KMS-11 (cell line): ENCODE measurements around the gene GSTM2.

ENCODE experiments used
- H2AFZ ChIP-seq: fragments of 200-600 bp; sonication (generic); 2 replicates; pipeline ENCODE4 v1.6.1; 2016; ENCODE audit warnings: antibody characterized with exemption, mixed run types, low read depth
- H3K27ac ChIP-seq: fragments of 200-600 bp; sonication (generic); 2 replicates; pipeline ENCODE4 v1.6.1; 2016; ENCODE audit warnings: mild to moderate bottlenecking, mixed run types
- H3K27me3 ChIP-seq: fragments of 200-600 bp; sonication (generic); 2 replicates; pipeline ENCODE4 v1.6.1; 2017; ENCODE audit warnings: mild to moderate bottlenecking, low read depth, mixed run types, moderate library complexity; ENCODE audit not compliant: insufficient read depth
- H3K36me3 ChIP-seq: fragments of 200-600 bp; sonication (generic); 2 replicates; pipeline ENCODE4 v1.6.1; 2017; ENCODE audit warnings: mild to moderate bottlenecking, mixed run types; ENCODE audit not compliant: insufficient read depth
- H3K4me1 ChIP-seq: fragments of 200-600 bp; sonication (generic); 2 replicates; pipeline ENCODE4 v1.6.1; 2016; ENCODE audit warnings: mild to moderate bottlenecking, low read depth, mixed run types; ENCODE audit not compliant: poor library complexity, severe bottlenecking
- H3K4me2 ChIP-seq: fragments of 200-600 bp; sonication (generic); 2 replicates; pipeline ENCODE4 v1.7.0; 2016; ENCODE audit warnings: mild to moderate bottlenecking, mixed run types
- H3K4me3 ChIP-seq: fragments of 200-600 bp; sonication (generic); IDR thresholded peaks from 2 replicates; pipeline ENCODE4 v1.6.1; 2017; ENCODE audit warnings: low read depth, low read length, mixed read lengths; ENCODE audit not compliant: insufficient read depth
- H3K79me2 ChIP-seq: fragments of 200-600 bp; sonication (generic); 2 replicates; pipeline ENCODE4 v1.6.1; 2016; ENCODE audit warnings: low read depth, mixed run types; ENCODE audit not compliant: insufficient read depth
- H3K9ac ChIP-seq: fragments of 200-600 bp; sonication (generic); 2 replicates; pipeline ENCODE4 v1.6.1; 2016; ENCODE audit warnings: mild to moderate bottlenecking, mixed run types
- H4K20me1 ChIP-seq: fragments of 200-600 bp; sonication (generic); 2 replicates; pipeline ENCODE4 v1.6.1; 2016; ENCODE audit warnings: mild to moderate bottlenecking, mixed run types; ENCODE audit not compliant: insufficient read depth
- TF ChIP-seq, protein P1 (sequence below): fragments of 200-600 bp; sonication (generic); conservative IDR thresholded peaks from 2 replicates; pipeline ENCODE4 v1.6.1; 2017; ENCODE audit warnings: low read depth, mild to moderate bottlenecking, antibody characterized with exemption, low read length, moderate library complexity, mixed read lengths

Gene GSTM2

DNA sequence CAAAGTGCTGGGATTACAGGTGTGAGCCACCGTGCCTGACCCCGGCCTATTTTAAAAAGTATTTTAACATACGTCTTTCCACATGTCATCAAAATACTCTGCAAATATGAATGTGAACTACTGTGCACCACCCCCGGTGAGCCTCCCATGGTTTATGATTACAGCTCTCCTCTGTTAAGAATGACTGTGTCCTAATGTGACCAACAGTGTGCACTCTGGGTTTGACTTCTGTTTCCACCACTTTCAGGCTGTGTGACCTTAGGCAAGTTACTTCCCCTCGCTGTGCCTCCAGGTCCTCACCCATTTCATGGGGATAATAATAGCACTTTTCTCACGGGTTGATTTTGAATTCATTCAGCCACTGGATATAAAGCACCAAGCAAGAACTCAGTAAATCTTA lies 33.6 kb upstream of the GSTM2 start:
- no peak overlapping the region for H3K4me3 ChIP-seq
- no peak overlapping the region for H2AFZ ChIP-seq
- H3K9ac ChIP-seq: no peak overlapping the region
- no peaks in the 10 kb centered on the region for H4K20me1 ChIP-seq
- H3K4me1 ChIP-seq: peaks cover 24% of the 10 kb centered on the region
- no peaks in the 10 kb centered on the region for H3K79me2 ChIP-seq
- TF ChIP-seq, protein P1, sequence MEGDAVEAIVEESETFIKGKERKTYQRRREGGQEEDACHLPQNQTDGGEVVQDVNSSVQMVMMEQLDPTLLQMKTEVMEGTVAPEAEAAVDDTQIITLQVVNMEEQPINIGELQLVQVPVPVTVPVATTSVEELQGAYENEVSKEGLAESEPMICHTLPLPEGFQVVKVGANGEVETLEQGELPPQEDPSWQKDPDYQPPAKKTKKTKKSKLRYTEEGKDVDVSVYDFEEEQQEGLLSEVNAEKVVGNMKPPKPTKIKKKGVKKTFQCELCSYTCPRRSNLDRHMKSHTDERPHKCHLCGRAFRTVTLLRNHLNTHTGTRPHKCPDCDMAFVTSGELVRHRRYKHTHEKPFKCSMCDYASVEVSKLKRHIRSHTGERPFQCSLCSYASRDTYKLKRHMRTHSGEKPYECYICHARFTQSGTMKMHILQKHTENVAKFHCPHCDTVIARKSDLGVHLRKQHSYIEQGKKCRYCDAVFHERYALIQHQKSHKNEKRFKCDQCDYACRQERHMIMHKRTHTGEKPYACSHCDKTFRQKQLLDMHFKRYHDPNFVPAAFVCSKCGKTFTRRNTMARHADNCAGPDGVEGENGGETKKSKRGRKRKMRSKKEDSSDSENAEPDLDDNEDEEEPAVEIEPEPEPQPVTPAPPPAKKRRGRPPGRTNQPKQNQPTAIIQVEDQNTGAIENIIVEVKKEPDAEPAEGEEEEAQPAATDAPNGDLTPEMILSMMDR: no peak
- no peaks in the 10 kb centered on the region for H3K27me3 ChIP-seq
- no peak overlapping the region for H3K27ac ChIP-seq
- peaks cover 12% of the 10 kb centered on the region; the same call in 1 of the 2 replicates for H3K36me3 ChIP-seq
- H3K4me2 ChIP-seq: no peak overlapping the region; the same call in 1 of the 2 replicates

GRCh38 chr1:109634771-109635750 lies 32.8 kb upstream of the GSTM2 start:
- Histone ChIP-seq H2AFZ (no peak overlapping the region), H3K4me1 (peaks cover 27% of the 10 kb centered on the region), H3K9ac (no peak overlapping the region), H3K4me2 (peak overlapping the region; percentile 19), H3K4me3 (no peak overlapping the region), H3K36me3 (peaks cover 8% of the 10 kb centered on the region; the same call in 1 of the 2 replicates), H4K20me1 (no peaks in the 10 kb centered on the region), H3K79me2 (no peaks in the 10 kb centered on the region), H3K27ac (no peak overlapping the region), H3K27me3 (no peaks in the 10 kb centered on the region)
- TF ChIP-seq, protein P1: no peak

GRCh38 chr1:109635862-109636200 lies 32.0 kb upstream of the GSTM2 start:
- Histone ChIP-seq H3K4me3 (no peak overlapping the region), H3K27me3 (no peaks in the 10 kb centered on the region), H3K27ac (no peak overlapping the region), H2AFZ (no peak overlapping the region), H3K36me3 (peaks cover 7% of the 10 kb centered on the region; the same call in 1 of the 2 replicates), H3K9ac (no peak overlapping the region), H3K4me1 (peaks cover 28% of the 10 kb centered on the region), H3K4me2 (peak overlapping the region; percentile 19; the same call in 1 of the 2 replicates), H4K20me1 (no peaks in the 10 kb centered on the region), H3K79me2 (no peaks in the 10 kb centered on the region)
- TF ChIP-seq, protein P1: no peak

- TF ChIP-seq, protein P1: no peak
- H3K9ac ChIP-seq: no peak overlapping the region
- H3K36me3 ChIP-seq: peaks cover 2% of the 10 kb centered on the region; the same call in 1 of the 2 replicates
- no peak overlapping the region for H3K4me2 ChIP-seq
- H3K79me2 ChIP-seq: no peaks in the 10 kb centered on the region
- no peak overlapping the region for H3K27ac ChIP-seq
- H3K4me3 ChIP-seq: no peak overlapping the region
- peaks cover 28% of the 10 kb centered on the region for H3K4me1 ChIP-seq
- H3K27me3 ChIP-seq: no peaks in the 10 kb centered on the region
- no peaks in the 10 kb centered on the region for H4K20me1 ChIP-seq
- H2AFZ ChIP-seq: no peak overlapping the region
Observed at GRCh38 chr1:109636201-109636952, 31.5 kb upstream of the GSTM2 start.
